IPS-20b (cell line): ENCODE results near the gene CDC23.

Experiments
- H3K27ac ChIP-seq: one replicate; pipeline ENCODE4 v1.5.1; 2013; ENCODE audit warnings: low read length
- H3K27me3 ChIP-seq: 2 replicates; pipeline ENCODE4 v1.6.1; 2013; ENCODE audit warnings: mild to moderate bottlenecking, low read length, inconsistent platforms; ENCODE audit not compliant: insufficient read depth
- H3K36me3 ChIP-seq: 2 replicates; pipeline ENCODE4 v1.6.1; 2013; ENCODE audit warnings: low read depth, mild to moderate bottlenecking, inconsistent platforms, low read length, moderate library complexity; ENCODE audit not compliant: insufficient read depth
- H3K4me1 ChIP-seq: 2 replicates; pipeline ENCODE4 v1.6.1; 2013; ENCODE audit warnings: mild to moderate bottlenecking, control low read depth, inconsistent platforms, low read length, moderate library complexity; ENCODE audit not compliant: insufficient read depth
- H3K4me3 ChIP-seq: 2 replicates; pipeline ENCODE4 v1.5.1; 2013; ENCODE audit warnings: mild to moderate bottlenecking, low read length, inconsistent platforms
- H3K9ac ChIP-seq: 2 replicates; pipeline ENCODE4 v1.6.1; 2013; ENCODE audit warnings: low read depth, mild to moderate bottlenecking, inconsistent platforms, low read length, moderate library complexity
- H3K9me3 ChIP-seq: 2 replicates; pipeline ENCODE4 v1.6.1; 2013; ENCODE audit warnings: mild to moderate bottlenecking, low read depth, low read length, inconsistent platforms; ENCODE audit not compliant: insufficient read depth

Gene CDC23

DNA sequence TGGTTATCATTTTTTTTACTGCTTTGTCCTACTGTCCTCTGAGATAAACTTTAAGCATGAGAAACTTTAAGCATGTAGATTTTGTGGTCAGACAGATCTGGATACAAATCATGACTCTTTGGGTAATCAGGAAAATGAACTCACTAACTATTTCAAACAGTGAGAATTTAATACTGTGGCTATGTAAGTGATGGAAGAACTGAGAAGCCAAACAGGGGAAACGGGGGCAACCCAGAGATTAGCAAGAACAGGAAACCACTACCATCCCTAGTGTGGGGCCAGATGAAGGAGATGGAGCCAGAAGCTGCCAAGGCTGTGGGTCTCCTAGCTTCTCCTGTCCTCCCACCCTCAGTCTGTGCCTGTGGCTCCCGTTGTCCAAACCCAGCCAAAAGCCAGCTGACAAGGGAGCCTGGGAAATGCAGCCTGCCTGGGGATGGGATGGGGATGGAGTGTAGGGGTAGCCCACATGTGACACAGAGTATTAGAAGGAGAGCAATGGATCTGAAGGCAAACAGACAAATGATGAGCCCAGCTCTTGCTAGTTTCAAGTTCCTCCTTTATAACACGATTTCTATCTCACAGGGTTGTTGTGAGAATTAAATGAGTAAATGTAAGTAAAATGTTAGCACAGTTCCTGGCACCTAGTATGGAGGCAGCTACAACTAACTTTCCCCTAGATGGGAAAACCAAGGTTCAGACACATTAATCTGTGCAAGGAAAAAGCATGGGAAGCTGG is 27.7 kb upstream of the CDC23 start:
- H3K27ac ChIP-seq = no peak overlapping the region
- H3K9ac ChIP-seq = no peak overlapping the region
- no peaks in the 10 kb centered on the region for H3K9me3 ChIP-seq
- peaks cover 3% of the 10 kb centered on the region; the same call in 1 of the 2 replicates for H3K4me1 ChIP-seq
- no peaks in the 10 kb centered on the region for H3K36me3 ChIP-seq
- H3K27me3 ChIP-seq = peaks cover 56% of the 10 kb centered on the region
- no peak overlapping the region for H3K4me3 ChIP-seq

DNA sequence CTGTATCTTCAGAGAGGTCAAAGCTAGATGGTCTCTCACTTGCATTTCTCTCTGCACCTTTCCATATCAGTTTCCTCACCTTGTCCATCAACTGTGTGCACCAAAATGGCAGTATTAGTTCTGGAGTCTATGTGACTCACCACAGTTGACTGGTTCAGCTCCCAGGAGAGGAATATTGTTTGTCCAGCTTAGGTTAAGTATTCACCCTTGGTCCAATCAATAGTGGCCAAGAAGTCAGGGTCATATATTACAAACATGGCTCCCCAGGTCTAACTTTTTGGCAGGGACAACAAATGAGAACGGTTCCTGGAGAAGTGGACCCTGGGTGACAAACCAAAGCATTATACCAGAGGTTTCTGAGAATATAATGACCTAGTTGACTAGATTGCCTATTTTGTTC is 24.9 kb upstream of the CDC23 start:
- Histone ChIP-seq H3K36me3 (no peaks in the 10 kb centered on the region), H3K4me3 (no peak overlapping the region), H3K27ac (no peak overlapping the region), H3K27me3 (peaks cover 42% of the 10 kb centered on the region), H3K9me3 (no peaks in the 10 kb centered on the region), H3K9ac (no peak overlapping the region), H3K4me1 (no peaks in the 10 kb centered on the region)

- no peaks in the 10 kb centered on the region for H3K4me1 ChIP-seq
- no peak overlapping the region for H3K9ac ChIP-seq
- H3K9me3 ChIP-seq = no peaks in the 10 kb centered on the region
- no peak overlapping the region for H3K4me3 ChIP-seq
- no peak overlapping the region for H3K27ac ChIP-seq
- H3K36me3 ChIP-seq = no peaks in the 10 kb centered on the region
- peaks cover 9% of the 10 kb centered on the region for H3K27me3 ChIP-seq
These were observed 21.5 kb upstream of the CDC23 start for GRCh38 chr5:138234651-138235050.

DNA sequence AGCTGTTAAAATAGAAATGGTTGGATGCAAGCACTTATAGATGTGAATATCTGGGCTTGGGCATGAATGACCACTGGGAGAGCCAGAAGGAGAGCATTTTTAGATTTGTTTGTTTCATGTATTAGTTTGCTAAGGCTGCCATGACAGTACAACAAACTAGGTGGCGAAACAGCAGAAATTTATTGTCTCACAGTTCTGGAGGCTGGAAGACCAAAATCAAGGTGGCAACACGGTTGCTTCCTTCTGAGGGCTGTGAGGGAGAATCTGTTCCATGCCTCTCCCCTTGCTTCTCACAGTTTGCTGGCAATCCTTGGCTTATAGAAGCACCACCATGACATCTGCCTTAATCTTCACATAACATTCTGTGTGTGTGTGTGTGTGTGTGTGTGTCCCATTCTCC is 20.2 kb upstream of the CDC23 start:
- Histone ChIP-seq H3K27me3 (no peaks in the 10 kb centered on the region), H3K4me1 (no peaks in the 10 kb centered on the region), H3K9ac (no peak overlapping the region), H3K4me3 (no peak overlapping the region), H3K36me3 (no peaks in the 10 kb centered on the region), H3K27ac (no peak overlapping the region), H3K9me3 (no peaks in the 10 kb centered on the region)

DNA sequence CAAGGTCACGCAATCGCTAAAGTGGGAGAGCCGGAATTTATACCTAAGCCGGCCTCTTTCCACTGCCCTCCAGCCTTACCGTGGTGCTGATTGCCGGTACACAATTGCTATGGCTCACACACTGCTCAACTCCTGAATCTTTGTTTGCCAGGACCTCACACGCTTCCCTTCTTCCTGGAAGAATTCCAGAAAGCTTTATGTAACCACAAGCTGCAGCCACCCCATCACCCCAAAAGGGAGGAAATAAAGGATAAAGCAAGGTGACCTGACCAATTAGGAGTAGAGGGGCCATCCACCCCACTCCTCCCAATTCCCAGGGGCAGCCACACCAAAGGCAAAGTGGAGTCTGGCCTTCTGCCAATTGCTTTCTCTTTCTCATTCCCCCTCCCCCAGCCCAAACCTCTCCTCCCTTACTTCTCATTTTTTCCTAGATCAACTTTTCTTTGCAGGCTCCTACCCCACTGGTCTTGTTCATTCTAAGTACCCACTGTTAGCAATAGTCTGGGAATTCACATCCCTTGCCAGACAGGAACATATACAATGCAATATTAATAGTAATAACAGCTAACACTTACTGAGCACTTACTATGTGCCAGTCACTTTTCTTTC is 18.0 kb upstream of the CDC23 start:
- no peaks in the 10 kb centered on the region for H3K36me3 ChIP-seq

DNA sequence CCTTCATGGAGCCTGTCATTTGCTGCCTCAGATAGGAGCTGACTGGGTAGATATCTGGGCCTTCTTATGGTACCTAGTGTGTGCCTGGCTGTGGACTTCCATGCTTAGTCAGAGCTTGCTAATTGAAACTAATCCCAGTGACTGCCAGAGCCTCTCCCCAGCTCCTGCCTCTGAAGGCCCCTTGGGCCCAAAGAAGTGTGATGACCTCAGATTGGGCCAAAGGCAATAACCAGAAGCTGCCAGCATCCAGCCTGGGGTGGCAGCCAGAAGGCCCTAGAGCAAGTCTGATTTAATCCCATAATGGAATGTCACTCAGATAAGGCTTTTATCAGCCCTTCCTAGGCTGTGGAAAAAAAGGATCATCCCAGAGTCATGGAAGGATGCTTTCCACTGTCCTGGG is 17.1 kb upstream of the CDC23 start:
- Histone ChIP-seq H3K4me3 (no peak overlapping the region), H3K9me3 (peaks cover 8% of the 10 kb centered on the region), H3K27me3 (no peaks in the 10 kb centered on the region), H3K4me1 (no peaks in the 10 kb centered on the region), H3K9ac (no peak overlapping the region), H3K27ac (no peak overlapping the region), H3K36me3 (no peaks in the 10 kb centered on the region)

More for the DNA sequence above, 18.0 kb upstream of the CDC23 start:
- H3K4me1 ChIP-seq = no peaks in the 10 kb centered on the region
- peaks cover 3% of the 10 kb centered on the region; the same call in 1 of the 2 replicates for H3K9me3 ChIP-seq
- H3K27me3 ChIP-seq = no peaks in the 10 kb centered on the region
- no peak overlapping the region for H3K27ac ChIP-seq
- no peak overlapping the region for H3K9ac ChIP-seq
- no peak overlapping the region for H3K4me3 ChIP-seq

GRCh38 chr5:138229387-138229786 is 16.3 kb upstream of the CDC23 start:
- peaks cover 8% of the 10 kb centered on the region for H3K9me3 ChIP-seq
- H3K36me3 ChIP-seq = no peaks in the 10 kb centered on the region
- H3K4me1 ChIP-seq = no peaks in the 10 kb centered on the region
- H3K9ac ChIP-seq = no peak overlapping the region
- H3K27me3 ChIP-seq = no peaks in the 10 kb centered on the region
- no peak overlapping the region for H3K4me3 ChIP-seq
- H3K27ac ChIP-seq = no peak overlapping the region

GRCh38 chr5:138226910-138227309 is 13.8 kb upstream of the CDC23 start:
- H3K36me3 ChIP-seq = no peaks in the 10 kb centered on the region
- no peak overlapping the region for H3K4me3 ChIP-seq
- H3K9me3 ChIP-seq = peaks cover 8% of the 10 kb centered on the region
- H3K27ac ChIP-seq = no peak overlapping the region
- no peaks in the 10 kb centered on the region for H3K4me1 ChIP-seq
- no peaks in the 10 kb centered on the region for H3K27me3 ChIP-seq
- no peak overlapping the region for H3K9ac ChIP-seq

GRCh38 chr5:138224712-138225111 is 11.6 kb upstream of the CDC23 start:
- Histone ChIP-seq H3K36me3 (no peaks in the 10 kb centered on the region), H3K4me3 (no peak overlapping the region), H3K27ac (no peak overlapping the region), H3K4me1 (no peaks in the 10 kb centered on the region), H3K27me3 (no peaks in the 10 kb centered on the region), H3K9ac (no peak overlapping the region), H3K9me3 (peaks cover 8% of the 10 kb centered on the region)

- H3K4me3 ChIP-seq = no peak overlapping the region
- H3K4me1 ChIP-seq = no peaks in the 10 kb centered on the region
- no peaks in the 10 kb centered on the region for H3K36me3 ChIP-seq
- peaks cover 12% of the 10 kb centered on the region for H3K9me3 ChIP-seq
- H3K27me3 ChIP-seq = no peaks in the 10 kb centered on the region
- H3K9ac ChIP-seq = no peak overlapping the region
- no peak overlapping the region for H3K27ac ChIP-seq
These were observed 10.4 kb upstream of the CDC23 start for GRCh38 chr5:138223532-138223931.

DNA sequence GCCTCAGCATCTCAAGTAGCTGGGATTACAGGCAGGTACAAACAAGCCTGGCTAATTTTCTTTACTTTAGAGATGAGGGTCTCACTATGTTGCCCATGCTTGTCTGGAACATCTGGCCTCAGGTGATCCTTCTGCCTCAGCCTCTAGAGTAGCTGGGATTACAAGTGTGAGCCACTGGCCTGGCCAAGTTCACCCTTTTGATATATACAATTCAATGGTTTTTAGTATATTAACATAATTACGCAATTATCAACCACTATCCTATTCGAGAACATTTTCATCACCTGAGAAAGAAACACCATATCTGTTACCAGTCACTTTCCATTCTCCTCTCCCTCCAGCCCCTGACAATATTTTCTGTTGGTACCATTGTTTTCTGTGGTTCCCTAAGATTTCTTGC is 3.7 kb upstream of the CDC23 start:
- Histone ChIP-seq H3K36me3 (no peaks in the 10 kb centered on the region), H3K27ac (no peak overlapping the region), H3K9ac (no peak overlapping the region), H3K4me3 (no peak overlapping the region), H3K27me3 (no peaks in the 10 kb centered on the region), H3K4me1 (no peaks in the 10 kb centered on the region), H3K9me3 (0 out of 2 replicates have a peak, but pooled peaks cover 5% of the 10 kb centered on the region)

GRCh38 chr5:138212828-138213160 is 329 bp downstream of the CDC23 start:
- no peaks in the 10 kb centered on the region for H3K9me3 ChIP-seq
- H3K27ac ChIP-seq = peak overlapping the region; percentile 51
- peak overlapping the region; percentile 97 for H3K4me3 ChIP-seq
- peak overlapping the region; percentile 96 for H3K9ac ChIP-seq
- peaks cover 27% of the 10 kb centered on the region for H3K36me3 ChIP-seq
- H3K27me3 ChIP-seq = no peaks in the 10 kb centered on the region
- H3K4me1 ChIP-seq = no peaks in the 10 kb centered on the region
